Natural killer cell (primary cell): ENCODE measurements around the gene AXDND1. TPM values are rescaled to one million over a fixed set of nuclear protein-coding genes. Genes with fewer than 3 reads are reported as not detected.

Experiments
- ATAC-seq, 3 donors: fragments of 150-1000 bp in 2 of 3; fragments of 200-7000 bp in 1 of 3; cut with Tn5 transposase; 1 replicate in 1 of 3; 2 replicates in 2 of 3; pipeline ENCODE4 v1.10.0; 2021; ENCODE audit warnings: mild to moderate bottlenecking in 2 of 3, moderate library complexity in 2 of 3
- DNase-seq, 2 donors: peaks; one replicate each; pipeline versions ENCODE4 v3.0.0 to v3.0.0-alpha.2; 2013 to 2021; ENCODE audit warnings: mixed read lengths in 1 of 2
- H3K27ac ChIP-seq: one replicate; pipeline ENCODE4 v1.5.1; 2013; ENCODE audit warnings: mild to moderate bottlenecking, low read length
- H3K27me3 ChIP-seq: one replicate; pipeline ENCODE4 v1.6.1; 2013; ENCODE audit warnings: low read length; ENCODE audit not compliant: control insufficient read depth, insufficient read depth
- H3K36me3 ChIP-seq: one replicate; pipeline ENCODE4 v1.6.1; 2013; ENCODE audit warnings: low read length; ENCODE audit not compliant: control insufficient read depth, insufficient read depth
- H3K4me1 ChIP-seq: one replicate; pipeline ENCODE4 v1.6.1; 2013; ENCODE audit warnings: low read length; ENCODE audit not compliant: control insufficient read depth, insufficient read depth
- H3K4me3 ChIP-seq: one replicate; pipeline ENCODE4 v1.5.1; 2013; ENCODE audit warnings: low read length
- H3K9me3 ChIP-seq: one replicate; pipeline ENCODE4 v1.6.1; 2013; ENCODE audit warnings: low read length; ENCODE audit not compliant: control insufficient read depth, insufficient read depth
- H3K27ac Mint-ChIP-seq, 2 donors: one replicate each; pipeline ENCODE4 v1.8.0; 2022; ENCODE audit warnings: mild to moderate bottlenecking in 2 of 2, mixed read lengths in 2 of 2, moderate library complexity in 1 of 2
- H3K27me3 Mint-ChIP-seq, 2 donors: one replicate each; pipeline ENCODE4 v1.8.0; 2022; ENCODE audit warnings: low read depth in 2 of 2, mixed read lengths in 2 of 2
- H3K36me3 Mint-ChIP-seq: one replicate; pipeline ENCODE4 v1.8.0; 2022; ENCODE audit warnings: mixed read lengths
- H3K4me1 Mint-ChIP-seq, 2 donors: one replicate each; pipeline ENCODE4 v1.8.0; 2022; ENCODE audit warnings: mixed read lengths in 2 of 2
- H3K4me3 Mint-ChIP-seq: one replicate; pipeline ENCODE4 v1.8.0; 2022; ENCODE audit warnings: mild to moderate bottlenecking, moderate library complexity, mixed read lengths
- H3K9me3 Mint-ChIP-seq, 2 donors: one replicate each; pipeline ENCODE4 v1.8.0; 2022; ENCODE audit warnings: mixed read lengths in 2 of 2
- CTCF ChIP-seq: fragments of 200-600 bp; IDR thresholded peaks from one replicate; pipeline ENCODE4 v1.8.0; 2022; ENCODE audit warnings: antibody characterized with exemption
- WGBS: methylation state at CpG from one replicate; pipeline ENCODE4 v1.1.7; 2013; ENCODE audit warnings: missing lambda C conversion rate; ENCODE audit not compliant: insufficient coverage; 5-methylcytosine and 5-hydroxymethylcytosine counted together
- intact Hi-C: fragments of 100-400 bp; cut with micrococcal nuclease; formaldehyde crosslinking; loops from one replicate; pipeline ENCODE4 v1.14.2; 2022
- total RNA-seq, 4 donors: library from RNA; stranded (reverse); fragments of 120-200 nt in 1 of 4; gene quantifications; one replicate each; pipeline versions ENCODE4 v1.2.3 to v1.2.4, GENCODE V29; 2013 to 2022

Gene AXDND1
- total RNA-seq, 3 donors from 2014 or later (not counting 1 experiment from before 2014, with no cell fraction given) = 0.78 to 2.0 (median 1.7) TPM

- Mint-ChIP-seq H3K4me1 (no peaks in the 10 kb centered on the region), H3K9me3 (no peaks in the 10 kb centered on the region), H3K27me3 (peaks cover 29 to 52% of the 10 kb centered on the region in 2 donors), H3K4me3 (no peak overlapping the region), H3K27ac (no peak overlapping the region), H3K36me3 (no peaks in the 10 kb centered on the region)
- no peak for ATAC-seq
- no peak for TF ChIP-seq CTCF
- Histone ChIP-seq H3K27me3 (no peaks in the 10 kb centered on the region), H3K36me3 (no peaks in the 10 kb centered on the region), H3K27ac (no peak overlapping the region), H3K9me3 (no peaks in the 10 kb centered on the region), H3K4me3 (no peak overlapping the region), H3K4me1 (no peaks in the 10 kb centered on the region)
- no peak for DNase-seq
- intact Hi-C loops = no loop called here
- WGBS = 89% methylated on average over 18 of the region's 18 CpGs
Measured at GRCh38 chr1:179588425-179589024, 222.8 kb downstream of the AXDND1 start.

- no peak overlapping the region for H3K4me3 ChIP-seq
- Mint-ChIP-seq H3K27ac (no peak overlapping the region), H3K36me3 (no peaks in the 10 kb centered on the region), H3K9me3 (no peaks in the 10 kb centered on the region), H3K4me3 (no peak overlapping the region), H3K4me1 (no peaks in the 10 kb centered on the region), H3K27me3 (peaks cover 25 to 53% of the 10 kb centered on the region in 2 donors)
- H3K27ac ChIP-seq = no peak overlapping the region
- H3K27me3 ChIP-seq = no peaks in the 10 kb centered on the region
- DNase-seq = no peak
- no peak for ATAC-seq
- WGBS = 100% methylated on average over 1 of the region's 4 CpGs
- no peaks in the 10 kb centered on the region for H3K36me3 ChIP-seq
- H3K9me3 ChIP-seq = no peaks in the 10 kb centered on the region
- H3K4me1 ChIP-seq = no peaks in the 10 kb centered on the region
- TF ChIP-seq CTCF = no peak
- intact Hi-C loops = no loop called here
Measured at GRCh38 chr1:179589509-179589908, 223.7 kb downstream of the AXDND1 start.

- no peak overlapping the region for H3K27ac Mint-ChIP-seq
- Histone ChIP-seq H3K4me3 (no peak overlapping the region), H3K27me3 (peaks cover 2% of the 10 kb centered on the region), H3K27ac (no peak overlapping the region), H3K4me1 (no peaks in the 10 kb centered on the region), H3K36me3 (no peaks in the 10 kb centered on the region), H3K9me3 (no peaks in the 10 kb centered on the region)
- no peak overlapping the region for H3K4me3 Mint-ChIP-seq
- intact Hi-C loops = no loop called here
- TF ChIP-seq CTCF = no peak
- 85% methylated on average over 9 of the region's 11 CpGs for WGBS
- no peak for DNase-seq
- H3K4me1 Mint-ChIP-seq = no peaks in the 10 kb centered on the region
- H3K9me3 Mint-ChIP-seq = no peaks in the 10 kb centered on the region
- peaks cover 22 to 42% of the 10 kb centered on the region in 2 donors for H3K27me3 Mint-ChIP-seq
- no peaks in the 10 kb centered on the region for H3K36me3 Mint-ChIP-seq
- ATAC-seq = no peak
Measured at GRCh38 chr1:179590671-179591070, 224.9 kb downstream of the AXDND1 start.

GRCh38 chr1:179591253-179591591, 225.5 kb downstream of the AXDND1 start:
- Histone ChIP-seq H3K4me3 (no peak overlapping the region), H3K4me1 (no peaks in the 10 kb centered on the region), H3K9me3 (no peaks in the 10 kb centered on the region), H3K27me3 (peaks cover 2% of the 10 kb centered on the region), H3K27ac (no peak overlapping the region), H3K36me3 (no peaks in the 10 kb centered on the region)
- no peak overlapping the region for H3K27ac Mint-ChIP-seq
- DNase-seq = no peak
- no peak for TF ChIP-seq CTCF
- no peaks in the 10 kb centered on the region for H3K9me3 Mint-ChIP-seq
- no peak overlapping the region for H3K4me3 Mint-ChIP-seq
- H3K4me1 Mint-ChIP-seq = no peaks in the 10 kb centered on the region
- H3K36me3 Mint-ChIP-seq = no peaks in the 10 kb centered on the region
- WGBS = 41% methylated on average over 7 of the region's 7 CpGs
- H3K27me3 Mint-ChIP-seq = peaks cover 19 to 41% of the 10 kb centered on the region in 2 donors
- ATAC-seq = no peak
- intact Hi-C loops = no loop called here
